Right kidney (tissue), 9 donors: Measurements from ENCODE around the gene SMS.

ENCODE experiments used
- DNase-seq: peaks from one replicate; pipeline ENCODE4 v3.0.0-alpha.2; 2016
- long read RNA-seq, 8 donors: transcript quantifications; one replicate each; lab custom pipeline, GENCODE V29; 2026

The SMS gene
- long read RNA-seq, donor 1, transcript SMS-202 (11 exons, 1,837 nt), result major isoform, 29 of 99 reads
- long read RNA-seq, donor 1, partial matches to known transcripts, result 70 of 99 reads
- long read RNA-seq, donor 1, other reads (novel, unspliced or antisense), result 0 of 99 reads
- long read RNA-seq, donor 2, transcript SMS-202 (11 exons, 1,837 nt), result major isoform, 26 of 120 reads
- long read RNA-seq, donor 2, partial matches to known transcripts, result 94 of 120 reads
- long read RNA-seq, donor 2, other reads (novel, unspliced or antisense), result 0 of 120 reads
- long read RNA-seq, donor 3, transcript SMS-202 (11 exons, 1,837 nt), result major isoform, 18 of 42 reads
- long read RNA-seq, donor 3, partial matches to known transcripts, result 24 of 42 reads
- long read RNA-seq, donor 3, other reads (novel, unspliced or antisense), result 0 of 42 reads
- long read RNA-seq, donor 4, transcript SMS-202 (11 exons, 1,837 nt), result major isoform, 45 of 108 reads
- long read RNA-seq, donor 4, partial matches to known transcripts, result 56 of 108 reads
- long read RNA-seq, donor 4, other reads (novel, unspliced or antisense), result 7 of 108 reads
- long read RNA-seq, donor 5, transcript SMS-202 (11 exons, 1,837 nt), result major isoform, 43 of 109 reads
- long read RNA-seq, donor 5, partial matches to known transcripts, result 66 of 109 reads
- long read RNA-seq, donor 5, other reads (novel, unspliced or antisense), result 0 of 109 reads
- long read RNA-seq, donor 6, transcript SMS-202 (11 exons, 1,837 nt), result major isoform, 23 of 119 reads
- long read RNA-seq, donor 6, partial matches to known transcripts, result 90 of 119 reads
- long read RNA-seq, donor 6, other reads (novel, unspliced or antisense), result 6 of 119 reads
- long read RNA-seq, donor 7, transcript SMS-202 (11 exons, 1,837 nt), result major isoform, 33 of 313 reads
- long read RNA-seq, donor 7, partial matches to known transcripts, result 273 of 313 reads
- long read RNA-seq, donor 7, other reads (novel, unspliced or antisense), result 6 of 313 reads
- long read RNA-seq, donor 8, transcript SMS-202 (11 exons, 1,837 nt), result major isoform, 33 of 183 reads
- long read RNA-seq, donor 8, partial matches to known transcripts, result 145 of 183 reads
- long read RNA-seq, donor 8, other reads (novel, unspliced or antisense), result 5 of 183 reads

- peak; percentile 78 for DNase-seq
Observed at GRCh38 chrX:21940356-21940829, at the start of gene SMS. TSS of gene SMS (plus strand) at chrX:21940709. CDS start at chrX:21940825, 116 bp downstream.

GRCh38 chrX:21905313-21905712, 35.2 kb upstream of the SMS start:
- no peak for DNase-seq

- no peak for DNase-seq
Observed at GRCh38 chrX:21905953-21906352, 34.6 kb upstream of the SMS start.

GRCh38 chrX:21907260-21907659, 33.2 kb upstream of the SMS start:
- DNase-seq, result no peak

- no peak for DNase-seq
Observed at GRCh38 chrX:21911481-21911880, 29.0 kb upstream of the SMS start.

- no peak for DNase-seq
Observed at GRCh38 chrX:21912220-21912619, 28.3 kb upstream of the SMS start.

- no peak for DNase-seq
Observed at GRCh38 chrX:21912989-21913388, 27.5 kb upstream of the SMS start.

- DNase-seq, result no peak
Observed at GRCh38 chrX:21926116-21926515, 14.4 kb upstream of the SMS start.

GRCh38 chrX:21926527-21927278, 13.8 kb upstream of the SMS start:
- no peak for DNase-seq

GRCh38 chrX:21929209-21929608, 11.3 kb upstream of the SMS start:
- no peak for DNase-seq

- no peak for DNase-seq
Observed at GRCh38 chrX:21930986-21931385, 9.5 kb upstream of the SMS start.

- DNase-seq, result no peak
Observed at GRCh38 chrX:21932292-21933002, 8.1 kb upstream of the SMS start.

- no peak for DNase-seq
Observed at GRCh38 chrX:21933077-21933476, 7.4 kb upstream of the SMS start.

GRCh38 chrX:21934414-21934813, 6.1 kb upstream of the SMS start:
- no peak for DNase-seq

GRCh38 chrX:21939906-21940305, 603 bp upstream of the SMS start:
- no peak for DNase-seq

- DNase-seq, result no peak
Observed at GRCh38 chrX:21943460-21944135, 3.1 kb downstream of the SMS start.

GRCh38 chrX:21944136-21944615, 3.7 kb downstream of the SMS start:
- no peak for DNase-seq

GRCh38 chrX:21946925-21947641, 6.6 kb downstream of the SMS start:
- DNase-seq, result peak; percentile 16

GRCh38 chrX:21947671-21948070, 7.2 kb downstream of the SMS start:
- no peak for DNase-seq
